Lower leg skin (tissue), 3 donors: ENCODE results near the gene SLBP.

ENCODE experiments used
- CTCF ChIP-seq, 3 donors: fragments of 450-650 bp; IDR thresholded peaks; one replicate each; pipeline ENCODE4 v1.5.1; 2016; ENCODE audit warnings: antibody characterized with exemption in 3 of 3, mild to moderate bottlenecking in 3 of 3, moderate library complexity in 2 of 3
- POLR2A ChIP-seq, 2 donors: fragments of 450-650 bp; IDR thresholded peaks; one replicate each; pipeline ENCODE4 v1.6.1; 2016 to 2017; ENCODE audit warnings: antibody characterized with exemption in 2 of 2, mild to moderate bottlenecking in 1 of 2, moderate library complexity in 1 of 2

- TF ChIP-seq CTCF (IDR thresholded peaks at IDR 0.05) (no peak), POLR2A (IDR thresholded peaks at IDR 0.05) (no peak)
These were observed 23.1 kb upstream of the SLBP start for GRCh38 chr4:1735215-1735614.
